Fibroblast of villous mesenchyme (primary cell): ENCODE results near the gene FOXJ1. TPM values are rescaled to one million over a fixed set of nuclear protein-coding genes. Genes with fewer than 3 reads are reported as not detected.

Experiments
- DNase-seq: peaks from one replicate; pipeline ENCODE4 v3.0.0-alpha.2; 2010; ENCODE audit warnings: low read depth
- H3K4me3 ChIP-seq: 2 replicates; pipeline ENCODE4 v1.5.1; 2011; ENCODE audit warnings: low read depth, mild to moderate bottlenecking, low read length
- CTCF ChIP-seq: IDR thresholded peaks from 2 replicates; pipeline ENCODE4 v1.5.1; 2012; ENCODE audit warnings: low read depth, mild to moderate bottlenecking, low read length; ENCODE audit not compliant: insufficient read depth
- total RNA-seq: library from RNA; depleted of rRNA; stranded (reverse); fragments of >200 nt; gene quantifications from 2 replicates; pipeline ENCODE4 v1.2.3, GENCODE V29; 2012

The FOXJ1 gene
- total RNA-seq, 1 donor, result not detected

GRCh38 chr17:76136276-76137000, 4.6 kb downstream of the FOXJ1 start:
- no peak overlapping the region for H3K4me3 ChIP-seq
- no peak for DNase-seq
- no peak for TF ChIP-seq CTCF

GRCh38 chr17:76135810-76136188, 5.2 kb downstream of the FOXJ1 start:
- DNase-seq, result no peak
- H3K4me3 ChIP-seq, result no peak overlapping the region
- no peak for TF ChIP-seq CTCF

- H3K4me3 ChIP-seq, result no peak overlapping the region
- no peak for DNase-seq
- no peak for TF ChIP-seq CTCF
Observed at GRCh38 chr17:76134911-76135809, 5.9 kb downstream of the FOXJ1 start.

GRCh38 chr17:76132574-76133338, 8.3 kb downstream of the FOXJ1 start:
- DNase-seq, result no peak
- no peak for TF ChIP-seq CTCF
- H3K4me3 ChIP-seq, result no peak overlapping the region

- H3K4me3 ChIP-seq, result no peak overlapping the region
- no peak for TF ChIP-seq CTCF
- DNase-seq, result no peak
Observed at GRCh38 chr17:76131692-76132573, 9.1 kb downstream of the FOXJ1 start.
